ENCODE results near the gene BORCS6. TPM values are rescaled to one million over a fixed set of nuclear protein-coding genes. Genes with fewer than 3 reads are reported as not detected.

The BORCS6 gene
- total and polyA plus RNA-seq, 9 of the 15 experiments (the other 6 are each of a cell fraction or from before 2014, with no cell fraction given), result 0.01 to 7.4 (median 2.3) TPM

GRCh38 chr17:8152112-8152775 is 37.7 kb downstream of the BORCS6 start, which contains the start of gene PER1 (continued):
- TF ChIP-seq THAP12 (CRISPR knock-in tag; IDR thresholded peaks at IDR 0.05) (no peak), ZNF740 (CRISPR knock-in tag; IDR thresholded peaks at IDR 0.05) (0 out of 2 replicates have a peak, but pooled peaks have one; percentile 25), ZNF740 (tag; IDR thresholded peaks at IDR 0.05) (no peak), COPS2 (conservative IDR thresholded peaks at IDR 0.05) (no peak), NFYB (IDR thresholded peaks at IDR 0.05; ENCODE audit: extremely low read depth, insufficient read length) (peak; percentile 83), U2AF1 (optimal IDR thresholded peaks at IDR 0.05; ENCODE audit: low read depth, low read length) (no peak), JUNB (CRISPR knock-in tag; conservative IDR thresholded peaks at IDR 0.05) (no peak), DEAF1 (CRISPR knock-in tag; IDR thresholded peaks at IDR 0.05) (no peak), IRF9 (tag; IDR thresholded peaks at IDR 0.05) (no peak), RHOXF2B (CRISPR knock-in tag; conservative IDR thresholded peaks at IDR 0.05) (no peak), HES1 (IDR thresholded peaks at IDR 0.05; ENCODE audit: low read depth) (no peak), DDX20 (tag; IDR thresholded peaks at IDR 0.05; ENCODE audit: low read depth) (no peak), STAT6 (CRISPR knock-in tag; IDR thresholded peaks at IDR 0.05) (no peak), ELF2 (CRISPR knock-in tag; IDR thresholded peaks at IDR 0.05) (no peak), ZNF280B (CRISPR knock-in tag; IDR thresholded peaks at IDR 0.05) (no peak), SRSF7 (optimal IDR thresholded peaks at IDR 0.05; ENCODE audit: low read depth, low read length) (no peak)
